GM18508 (cell line): ENCODE measurements around the gene RPS28.

ENCODE experiments used
- ATAC-seq: cut with Tn5 transposase; IDR thresholded peaks from one replicate; pipeline ENCODE4 v1.9.1; 2021; ENCODE audit warnings: moderate number of reproducible peaks; ENCODE audit not compliant: insufficient read depth, unreplicated experiment

Gene RPS28

DNA sequence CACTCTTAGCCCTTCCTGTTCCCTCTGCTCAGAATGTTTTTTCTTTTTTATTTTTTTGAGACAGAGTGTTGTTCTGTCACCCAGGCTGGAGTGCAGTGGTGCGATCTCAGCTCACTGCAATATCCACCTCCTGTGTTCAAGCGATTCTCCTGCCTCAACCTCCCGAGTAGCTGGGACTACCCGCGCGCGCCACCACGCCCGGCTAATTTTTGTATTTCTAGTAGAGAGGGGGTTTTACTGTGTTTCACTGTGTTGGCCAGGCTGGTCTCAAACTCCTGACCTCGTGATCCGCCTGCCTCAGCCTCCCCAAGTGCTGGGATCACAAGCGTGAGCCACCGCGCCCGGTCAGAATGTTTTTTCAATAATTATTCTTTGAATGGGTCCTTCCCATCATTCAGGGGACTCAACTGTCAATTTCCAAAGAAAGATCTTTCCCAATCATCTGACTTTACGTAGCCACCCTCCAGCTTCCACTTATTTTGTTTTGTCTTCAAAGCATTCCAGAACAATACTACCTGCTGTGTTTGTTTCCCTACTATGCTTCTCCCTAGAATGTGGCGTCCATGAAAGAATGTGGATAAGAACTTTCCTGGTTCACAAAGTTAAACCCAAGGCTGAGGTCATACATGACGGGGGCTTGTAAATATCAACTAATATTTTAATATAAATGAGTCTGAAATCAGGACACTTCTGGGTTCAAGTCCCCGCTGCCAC is 1.3 kb upstream of the RPS28 start:
- ATAC-seq: no peak

DNA sequence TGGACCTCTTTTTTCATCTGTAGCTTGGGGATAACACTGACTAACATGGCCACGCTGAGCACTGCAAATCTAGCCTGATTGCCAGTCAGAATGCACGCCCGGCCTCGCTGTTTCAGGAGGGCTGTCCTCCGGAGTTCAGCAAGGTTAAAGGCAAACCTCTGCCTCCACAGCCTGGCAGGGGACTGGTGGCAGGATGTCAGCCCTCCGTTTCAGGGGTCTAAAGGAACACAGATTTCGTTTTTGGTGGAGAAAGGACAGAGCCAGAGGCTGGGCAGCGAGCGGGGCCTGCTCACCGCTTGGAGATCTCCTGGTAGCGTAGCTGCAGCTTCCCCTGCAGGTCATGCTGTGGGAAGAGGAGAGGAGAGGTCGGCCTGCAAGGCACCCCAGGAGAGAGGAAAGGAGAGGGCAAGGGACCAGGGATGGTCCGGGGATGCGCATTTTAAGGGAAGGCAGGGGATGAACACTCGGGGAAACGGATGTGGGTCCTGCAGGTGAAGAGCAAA is 681 bp upstream of the RPS28 start:
- no peak for ATAC-seq

DNA sequence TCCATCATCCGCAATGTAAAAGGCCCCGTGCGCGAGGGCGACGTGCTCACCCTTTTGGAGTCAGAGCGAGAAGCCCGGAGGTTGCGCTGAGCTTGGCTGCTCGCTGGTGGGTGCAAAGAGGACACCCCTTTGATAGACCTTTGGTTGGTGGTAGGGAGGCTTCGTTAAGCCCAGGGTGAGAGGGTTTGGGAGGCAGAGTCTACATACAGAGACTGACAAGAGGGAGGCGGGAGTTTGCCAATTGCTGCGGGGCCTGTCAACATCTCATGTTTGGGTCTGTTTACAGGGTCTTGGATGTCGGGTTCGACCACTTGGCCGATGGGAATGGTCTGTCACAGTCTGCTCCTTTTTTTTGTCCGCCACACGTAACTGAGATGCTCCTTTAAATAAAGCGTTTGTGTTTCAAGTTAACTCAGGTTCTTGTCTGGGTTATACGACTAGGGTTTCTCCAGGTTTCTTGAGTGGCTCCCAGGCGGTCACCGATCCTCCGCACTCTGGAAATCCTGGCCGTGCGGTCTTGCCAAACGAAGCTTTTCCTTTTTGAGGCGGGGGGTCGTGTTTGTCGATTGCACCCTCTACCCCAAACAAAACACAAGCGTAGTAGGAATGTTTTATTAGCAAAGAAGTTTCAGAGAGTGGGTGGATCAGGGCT is 816 bp downstream of the RPS28 start:
- ATAC-seq: no peak

DNA sequence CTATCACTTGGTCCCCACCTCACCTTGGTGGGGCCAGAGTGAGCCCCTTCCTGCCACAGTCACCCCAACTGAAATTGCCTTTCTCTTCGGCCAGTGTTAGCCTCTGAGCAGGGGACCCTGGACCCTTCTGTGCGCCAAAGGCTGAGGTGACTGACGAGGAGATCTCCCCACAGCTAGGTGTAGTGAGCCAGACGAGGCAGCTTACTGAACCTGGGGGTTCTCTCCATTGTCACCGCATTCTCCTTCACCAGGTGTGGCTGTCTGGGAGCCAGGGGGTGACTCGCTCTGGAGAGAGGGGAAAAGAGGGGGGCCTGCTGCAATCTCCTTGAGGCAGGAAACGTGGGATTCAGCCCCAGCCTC is 1.3 kb downstream of the RPS28 start:
- ATAC-seq: no peak

DNA sequence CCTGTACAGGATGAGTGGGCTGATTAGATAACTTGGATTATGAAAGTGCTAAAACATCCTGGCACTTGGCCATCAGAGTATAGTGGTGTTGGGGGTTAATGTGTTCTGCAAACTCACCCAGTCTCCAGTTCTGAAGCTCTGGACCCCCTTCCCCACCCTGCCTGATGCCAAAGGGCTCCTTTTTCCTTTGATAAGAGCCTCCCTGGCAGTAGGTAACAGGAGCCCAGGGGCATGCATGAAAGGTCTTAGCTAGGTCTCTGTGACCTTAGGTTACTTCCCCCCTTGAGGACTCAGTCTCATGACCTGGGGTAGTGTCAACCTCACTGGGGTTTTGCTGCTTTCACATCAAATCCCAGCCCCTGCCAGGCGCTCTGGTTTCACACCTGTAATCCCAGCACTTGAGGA is 2.5 kb downstream of the RPS28 start:
- ATAC-seq: no peak

DNA sequence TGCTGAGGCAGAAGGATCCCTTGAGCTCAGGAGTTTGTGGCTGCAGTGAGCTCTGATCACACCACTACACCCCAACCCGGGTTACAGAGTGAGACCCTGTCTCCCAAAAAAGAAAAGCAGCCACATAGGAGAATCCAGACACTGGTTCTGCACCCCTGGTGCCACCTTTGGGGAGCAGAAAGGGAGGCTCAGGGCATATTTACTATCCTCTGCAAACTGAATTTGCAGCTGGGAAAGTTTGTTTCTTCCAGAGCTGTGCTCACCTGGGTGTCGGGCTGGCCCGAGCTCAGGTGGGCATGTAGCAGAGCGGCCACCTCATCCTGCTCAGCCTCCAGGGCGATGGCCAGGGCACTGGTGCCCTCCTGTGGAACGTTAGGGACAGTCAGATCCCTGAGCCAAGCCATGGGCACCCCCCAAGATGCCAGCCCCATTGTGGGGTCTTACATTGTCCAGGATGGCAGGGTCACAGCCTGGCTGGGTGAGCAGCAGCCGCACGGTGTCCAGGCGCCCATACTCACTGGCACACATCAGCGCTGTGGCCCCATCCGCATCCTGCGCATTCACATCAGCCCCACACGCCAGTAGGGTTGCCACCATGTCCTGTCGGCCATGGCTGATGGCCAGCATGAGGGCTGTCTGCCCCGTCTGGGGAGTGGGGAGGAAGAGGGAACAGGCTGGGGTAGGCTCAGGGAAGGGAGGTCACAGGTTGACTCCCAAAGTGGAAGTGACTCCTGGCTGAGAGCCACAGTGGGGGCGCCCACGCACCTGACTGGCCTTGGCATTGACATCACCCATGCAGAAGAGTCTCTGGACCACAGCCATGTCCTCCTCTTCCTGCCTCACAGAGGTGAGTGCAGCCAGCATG is 3.1 kb downstream of the RPS28 start:
- no peak for ATAC-seq

DNA sequence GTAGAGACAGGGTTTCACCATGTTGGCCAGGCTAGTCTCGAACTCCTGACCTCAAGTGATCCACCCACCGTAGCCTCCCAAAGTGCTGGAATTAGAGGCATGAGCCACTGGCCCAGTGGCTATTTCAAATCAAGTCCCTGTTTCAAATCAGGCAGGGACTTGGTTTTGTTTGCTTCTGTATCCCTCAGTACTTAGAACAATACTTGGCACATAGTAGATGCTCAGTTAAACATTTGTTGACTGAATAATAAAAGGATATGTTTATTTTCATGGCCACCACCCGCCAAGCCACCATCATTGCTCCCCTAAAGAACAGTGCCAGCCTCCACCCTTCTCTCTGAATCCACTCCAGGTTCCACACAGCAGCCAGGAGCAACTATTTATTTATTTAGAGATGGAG is 4.2 kb downstream of the RPS28 start:
- no peak for ATAC-seq

DNA sequence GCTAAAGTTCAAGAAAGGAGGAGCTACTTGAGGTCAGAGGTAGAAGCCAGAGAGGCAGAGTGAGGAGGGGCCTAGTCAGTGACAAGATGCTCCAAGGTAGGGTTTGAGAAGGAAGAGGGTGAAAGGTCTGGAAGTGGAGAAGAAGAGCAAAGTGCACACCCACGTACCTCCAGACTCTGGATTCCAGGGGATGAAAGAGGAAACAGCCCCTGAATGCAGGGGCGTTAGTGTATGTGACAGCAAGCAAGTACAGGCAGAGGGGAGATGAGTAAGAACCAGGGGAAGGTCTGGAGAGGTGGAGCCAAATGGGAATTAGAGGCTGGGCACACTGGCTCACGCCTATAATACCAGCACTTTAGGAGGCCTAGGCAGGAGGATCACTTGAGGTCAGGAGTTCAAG is 8.7 kb downstream of the RPS28 start:
- ATAC-seq: no peak

DNA sequence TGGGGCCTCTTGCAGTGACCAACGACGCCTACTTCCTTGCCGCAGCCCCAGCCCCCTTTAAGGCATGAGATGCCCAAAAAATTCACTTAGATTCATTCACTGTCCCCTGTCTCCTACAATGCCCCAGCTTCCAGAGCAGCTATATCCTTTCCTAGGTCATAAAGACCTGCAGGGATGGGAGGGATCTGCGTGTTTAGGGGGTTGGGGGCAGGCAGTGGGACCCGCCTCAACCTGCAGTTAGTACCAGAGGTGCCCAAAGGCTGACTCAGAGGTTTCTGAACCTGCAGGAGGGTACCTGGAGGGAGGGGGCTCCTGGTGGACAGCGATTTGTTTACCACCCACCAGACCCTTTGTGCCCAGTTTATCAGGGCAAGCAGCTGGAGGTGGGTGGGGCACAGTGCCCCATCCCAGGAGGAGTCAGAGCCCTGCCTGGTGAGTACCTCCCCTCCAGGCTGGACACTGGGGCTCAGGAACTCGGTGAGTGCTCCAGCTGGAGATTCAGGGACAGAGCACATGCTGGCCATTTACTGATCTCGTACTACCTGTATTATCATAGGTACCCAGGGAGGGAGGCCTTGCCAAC is 10.1 kb downstream of the RPS28 start:
- ATAC-seq: no peak

DNA sequence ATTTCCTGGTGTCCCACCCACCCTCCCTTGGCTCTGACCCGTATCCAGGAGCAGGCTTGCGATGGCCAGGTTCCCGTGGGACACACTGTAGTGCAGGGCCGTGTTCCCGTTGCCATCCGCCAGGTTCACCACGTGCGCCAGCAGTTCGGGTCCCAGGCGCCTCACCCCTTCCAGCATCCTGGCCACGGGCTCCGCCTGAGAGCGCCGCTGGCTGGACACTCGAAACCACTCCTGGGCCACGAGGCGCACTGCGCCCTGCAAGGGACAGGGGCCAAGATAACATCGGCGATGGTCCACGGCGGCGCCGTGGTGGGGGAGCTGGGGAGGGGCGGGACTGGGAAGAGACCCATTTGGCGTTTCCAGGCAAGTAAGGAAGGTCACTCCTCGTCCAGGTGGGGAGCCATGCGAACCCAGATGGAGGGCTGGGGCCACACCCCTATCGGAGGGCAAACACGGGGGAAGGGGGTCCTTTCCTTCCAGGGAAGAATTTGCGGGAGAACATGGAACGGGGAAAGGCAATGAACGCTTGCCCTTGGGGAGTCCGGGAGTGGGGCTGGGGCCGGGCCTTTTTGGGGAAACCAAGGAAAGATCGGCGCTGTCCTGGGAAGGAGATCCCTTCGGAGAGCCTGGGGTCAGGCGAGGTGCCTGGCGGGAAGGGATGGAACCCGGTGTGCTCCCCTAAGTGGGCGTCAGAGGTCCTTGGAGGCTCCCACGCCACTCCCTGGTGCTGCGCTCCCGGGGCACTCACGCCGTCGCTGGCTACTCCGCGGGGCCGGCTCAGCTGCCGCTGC is 11.9 kb downstream of the RPS28 start:
- ATAC-seq: no peak

DNA sequence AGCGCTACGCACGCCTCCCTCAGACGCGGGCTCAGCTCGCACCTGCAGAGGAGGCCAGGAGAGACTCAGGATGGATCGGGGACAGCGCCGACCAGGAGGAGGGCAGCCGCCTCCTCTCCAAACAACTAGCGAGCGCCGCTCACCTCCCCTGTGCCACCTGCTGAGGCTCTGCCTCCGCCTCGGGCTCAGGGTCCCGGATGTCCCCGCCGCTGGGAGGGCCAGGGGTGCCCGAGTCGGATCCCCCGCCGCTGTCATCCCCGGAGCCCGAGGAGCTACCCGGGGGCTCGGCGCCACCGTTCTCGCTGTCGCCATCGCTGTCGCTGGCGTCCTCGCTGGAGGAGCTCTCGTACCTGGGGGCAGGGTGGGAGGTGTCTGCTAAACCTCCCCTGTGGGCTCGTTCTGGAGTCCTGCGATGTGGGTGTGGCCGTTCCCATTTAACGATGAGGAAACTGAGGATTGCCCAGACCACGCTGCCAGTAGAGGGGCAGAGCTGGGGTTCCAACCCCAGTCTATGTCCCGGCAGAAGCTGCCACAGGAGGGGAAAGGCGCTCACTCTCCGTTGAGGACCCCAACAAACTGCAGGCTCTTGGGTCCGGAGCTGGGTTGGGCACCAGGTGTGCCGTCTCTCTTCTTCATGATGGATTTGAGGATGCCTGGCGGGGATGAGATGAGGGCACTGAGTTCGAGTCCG is 12.6 kb downstream of the RPS28 start:
- no peak for ATAC-seq

DNA sequence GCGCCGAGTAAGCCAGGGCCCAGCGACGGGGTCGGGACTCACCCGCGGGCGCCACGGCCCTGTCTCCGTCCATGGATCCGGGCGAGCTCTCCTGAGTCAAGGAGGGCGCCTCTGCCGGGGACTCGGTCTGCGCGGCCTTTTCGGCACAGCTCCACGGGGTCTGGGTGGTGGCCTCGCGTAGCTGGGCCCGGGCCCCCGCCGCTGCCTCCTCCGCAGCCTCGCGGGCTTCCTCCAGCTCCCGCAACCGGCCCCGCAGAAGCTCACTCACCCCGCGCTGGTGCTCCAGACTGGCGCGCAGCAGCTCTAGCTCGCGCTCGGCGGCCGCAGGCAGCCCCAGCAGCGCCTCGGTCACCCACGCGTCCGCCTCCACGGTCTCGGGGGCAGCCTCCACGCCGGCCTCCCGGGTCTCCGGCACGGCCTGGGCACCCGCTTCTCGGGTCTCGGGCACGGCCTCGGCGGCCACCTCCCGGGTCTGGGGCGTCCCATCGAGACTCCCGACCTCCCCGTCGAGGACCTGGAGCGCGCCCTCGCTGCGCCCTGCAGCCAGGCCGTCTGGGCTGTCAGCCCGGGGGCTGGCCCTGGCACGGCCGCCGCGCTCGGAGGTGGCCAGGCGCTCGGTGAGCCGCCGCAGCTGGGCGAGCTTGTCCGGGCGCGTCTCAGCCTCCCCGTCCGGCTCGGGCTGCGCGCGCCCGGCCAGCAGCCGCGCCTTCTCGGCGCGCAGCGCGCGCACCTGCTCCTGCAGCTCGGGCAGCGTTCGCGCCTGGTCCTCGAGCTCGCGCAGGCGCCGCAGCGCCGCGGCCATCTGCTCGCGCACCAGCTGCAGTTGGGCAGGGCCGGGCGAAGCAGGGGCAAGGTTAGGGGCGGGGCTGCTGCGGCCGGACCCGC is 13.4 kb downstream of the RPS28 start:
- no peak for ATAC-seq

DNA sequence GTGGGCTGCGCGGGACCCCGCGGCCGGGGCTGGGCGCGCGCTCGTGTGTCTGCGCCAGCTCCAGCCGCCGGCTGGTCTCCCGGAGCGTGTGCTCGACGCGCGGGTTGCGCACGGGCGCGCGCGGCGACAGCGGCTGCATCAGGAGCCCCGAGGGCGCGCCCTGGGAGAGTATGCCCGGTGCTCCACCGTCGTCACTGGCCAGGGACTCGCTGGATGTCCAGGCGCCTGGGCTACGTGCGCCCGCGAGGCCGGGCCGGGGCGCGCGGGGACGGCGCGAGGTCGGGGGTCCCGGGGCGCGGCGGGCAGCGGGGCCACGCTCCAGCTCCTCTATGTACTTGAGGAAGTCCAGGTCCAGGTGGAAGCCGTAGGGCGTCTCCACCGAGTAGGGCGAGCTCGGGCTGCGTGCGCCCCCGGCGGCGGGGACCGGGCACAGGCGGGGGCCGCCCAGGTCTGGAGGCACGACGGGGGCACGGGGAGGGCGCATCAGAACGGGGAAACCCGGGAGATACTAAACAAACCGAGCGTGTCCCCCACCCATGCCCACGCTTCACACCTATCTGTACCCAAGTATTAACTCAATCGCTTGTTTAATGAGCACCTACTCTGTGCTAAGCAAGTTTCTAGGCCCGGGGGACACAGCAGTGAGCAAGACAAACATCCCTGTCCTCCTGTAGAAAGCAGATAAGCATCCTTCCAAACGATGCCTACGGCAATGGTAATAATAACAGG is 14.2 kb downstream of the RPS28 start:
- no peak for ATAC-seq

DNA sequence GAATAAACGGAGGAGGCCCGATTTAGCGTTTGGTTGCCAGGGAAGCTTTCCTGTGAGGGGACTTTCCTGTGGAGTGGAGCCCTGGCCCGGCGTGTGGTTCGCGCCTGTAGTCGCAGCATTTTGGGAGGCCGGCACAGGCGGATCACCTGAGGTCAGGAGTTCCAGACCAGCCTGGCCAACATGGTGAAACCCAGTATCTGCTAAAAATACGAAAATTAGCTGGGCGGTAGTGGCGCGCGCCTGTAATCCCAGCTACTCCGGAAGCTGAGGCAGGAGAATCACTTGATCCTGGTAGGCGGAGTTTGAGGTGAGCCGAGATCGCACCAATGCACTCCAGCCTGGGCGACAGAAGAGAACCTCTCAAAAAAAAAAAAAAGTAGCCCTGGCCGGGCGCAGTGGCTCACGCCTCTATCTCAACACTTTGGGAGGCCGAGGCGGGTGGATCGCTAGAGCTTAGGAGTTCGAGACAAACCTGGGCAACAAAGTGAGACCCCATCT is 14.8 kb downstream of the RPS28 start:
- no peak for ATAC-seq

DNA sequence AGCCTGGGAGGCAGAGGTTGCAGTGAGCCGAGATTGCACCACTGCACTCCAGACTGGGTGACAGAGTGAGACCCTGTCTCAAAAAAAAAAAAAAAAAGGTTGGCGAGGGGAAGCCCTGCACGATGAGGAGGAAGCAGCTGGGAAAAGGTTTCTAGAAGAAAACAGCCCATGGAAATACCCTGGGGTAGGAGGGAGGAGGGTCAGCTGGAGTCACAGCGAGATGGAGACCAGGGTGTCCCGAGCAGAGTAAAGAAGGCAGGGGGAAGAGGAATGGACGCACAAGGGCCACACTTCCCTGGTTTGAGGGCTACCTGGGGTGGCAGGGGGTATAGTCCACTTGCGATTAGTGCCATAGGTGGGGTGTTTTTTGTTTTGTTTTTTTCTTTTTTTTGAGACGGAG is 15.4 kb downstream of the RPS28 start:
- ATAC-seq: no peak

DNA sequence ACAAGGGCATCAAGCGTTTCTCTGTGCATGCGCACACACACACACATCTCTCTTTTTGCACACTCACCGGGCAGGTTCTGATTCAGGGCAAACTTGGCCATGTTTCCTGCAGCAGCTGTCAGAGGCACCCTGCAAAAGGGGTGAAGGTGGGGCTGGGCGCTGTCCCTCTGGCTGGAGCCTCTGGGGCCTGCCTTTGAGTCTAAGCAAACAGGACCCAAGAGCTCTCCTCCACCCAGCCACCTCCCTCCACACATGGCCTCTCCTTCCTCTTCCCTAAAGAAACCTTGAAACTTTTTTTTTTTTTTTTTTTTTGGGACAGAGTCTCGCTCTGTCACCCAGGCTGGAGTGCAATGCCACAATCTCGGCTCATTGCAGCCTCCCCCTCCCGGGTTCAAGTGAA is 16.4 kb downstream of the RPS28 start:
- ATAC-seq: no peak

DNA sequence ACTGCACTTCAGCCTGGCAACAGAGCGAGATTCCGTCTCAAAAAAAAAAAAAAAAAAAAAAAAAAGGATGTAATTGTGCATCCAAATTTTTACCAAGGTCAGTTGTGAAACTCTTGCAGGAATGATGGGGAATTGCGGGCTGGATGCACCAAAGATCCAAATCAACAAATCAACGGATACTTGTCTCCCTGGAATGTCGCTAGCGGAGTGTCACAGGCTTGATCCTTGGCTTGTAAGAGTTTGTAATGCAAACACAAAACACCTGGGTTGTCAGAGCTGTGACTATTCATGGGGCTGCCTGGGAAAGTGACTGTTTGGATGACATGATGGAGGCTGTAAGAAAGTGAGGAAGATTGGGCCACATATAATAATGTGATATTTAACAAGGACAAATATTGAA is 17.5 kb downstream of the RPS28 start:
- ATAC-seq: no peak
